Thyroid gland (tissue), 4 donors: ENCODE results near the gene CD300A.

Experiments used
- CTCF ChIP-seq, 6 experiments: fragments of 200-600 bp in 3 of 6; fragments of 450-650 bp in 3 of 6; sonication (generic) in 3 of 6; IDR thresholded peaks; one replicate each; pipeline ENCODE4 v1.5.1; 2016 to 2019; ENCODE audit warnings: antibody characterized with exemption in 6 of 6, mild to moderate bottlenecking in 2 of 6, inconsistent platforms in 1 of 6, moderate library complexity in 1 of 6
- POLR2A ChIP-seq, 2 donors: fragments of 450-650 bp; IDR thresholded peaks; one replicate each; pipeline ENCODE4 v1.6.1; 2017; ENCODE audit warnings: antibody characterized with exemption in 2 of 2, mild to moderate bottlenecking in 2 of 2, moderate library complexity in 1 of 2

GRCh38 chr17:74445158-74445557 lies 21.3 kb upstream of the CD300A start:
- TF ChIP-seq POLR2A (IDR thresholded peaks at IDR 0.05) = no peak
- no peak for TF ChIP-seq CTCF (IDR thresholded peaks at IDR 0.05)
